HG02678 (cell line): ENCODE data around the gene JUN.
"Not testable (repeated sequence)": the region's sequence is repeated elsewhere in the genome, so short reads cannot be mapped to it uniquely, and the experiment has no call there.

Experiments used
- ATAC-seq: cut with Tn5 transposase; IDR thresholded peaks from one replicate; pipeline ENCODE4 v1.9.1; 2021; ENCODE audit warnings: mild to moderate bottlenecking, moderate library complexity; ENCODE audit not compliant: unreplicated experiment

JUN gene

GRCh38 chr1:58809325-58810010 is 25.6 kb upstream of the JUN start:
- ATAC-seq = no peak

- ATAC-seq = no peak
Measured at GRCh38 chr1:58808077-58808476, 24.2 kb upstream of the JUN start.

- ATAC-seq = peak; percentile 75
Measured at GRCh38 chr1:58805716-58806571, 22.1 kb upstream of the JUN start.

- ATAC-seq = no peak
Measured at GRCh38 chr1:58804853-58805565, 21.2 kb upstream of the JUN start.

GRCh38 chr1:58803858-58804257 is 20.0 kb upstream of the JUN start:
- no peak for ATAC-seq

GRCh38 chr1:58802640-58803399 is 19.0 kb upstream of the JUN start:
- no peak for ATAC-seq

- not testable (repeated sequence) for ATAC-seq
Measured at GRCh38 chr1:58801286-58801685, 17.4 kb upstream of the JUN start.

- ATAC-seq = no peak
Measured at GRCh38 chr1:58799650-58800049, 15.8 kb upstream of the JUN start.

GRCh38 chr1:58798910-58799442 is 15.1 kb upstream of the JUN start:
- no peak for ATAC-seq

GRCh38 chr1:58796416-58796815 is 12.6 kb upstream of the JUN start:
- no peak for ATAC-seq

- no peak for ATAC-seq
Measured at GRCh38 chr1:58794585-58794984, 10.7 kb upstream of the JUN start.

- ATAC-seq = no peak
Measured at GRCh38 chr1:58792846-58793245, 9.0 kb upstream of the JUN start.

GRCh38 chr1:58791106-58791505 is 7.3 kb upstream of the JUN start:
- ATAC-seq = no peak

GRCh38 chr1:58789996-58790660 is 6.3 kb upstream of the JUN start:
- ATAC-seq = no peak

- no peak for ATAC-seq
Measured at GRCh38 chr1:58789322-58789856, 5.5 kb upstream of the JUN start.

- ATAC-seq = no peak
Measured at GRCh38 chr1:58788259-58788658, 4.4 kb upstream of the JUN start.

GRCh38 chr1:58786927-58787245 is 3.0 kb upstream of the JUN start:
- no peak for ATAC-seq

- ATAC-seq = no peak
Measured at GRCh38 chr1:58786184-58786926, 2.5 kb upstream of the JUN start.

- no peak for ATAC-seq
Measured at GRCh38 chr1:58785442-58786058, 1.7 kb upstream of the JUN start.
